HEK293T (cell line): ENCODE measurements around the gene REV1.
"Not testable (repeated sequence)": the region's sequence is repeated elsewhere in the genome, so short reads cannot be mapped to it uniquely, and the experiment has no call there.

ENCODE experiments used
- ARNT ChIP-seq: fragments of 450-650 bp; IDR thresholded peaks from 2 replicates; pipeline ENCODE4 v1.6.1; 2017; ENCODE audit warnings: mild to moderate bottlenecking
- BHLHE40 ChIP-seq: fragments of 450-650 bp; IDR thresholded peaks from 2 replicates; pipeline ENCODE4 v1.6.1; 2016; ENCODE audit warnings: mild to moderate bottlenecking, moderate library complexity, borderline replicate concordance
- FOXA1 ChIP-seq: fragments of 450-650 bp; IDR thresholded peaks from 2 replicates; pipeline ENCODE4 v1.6.1; 2016; ENCODE audit warnings: mild to moderate bottlenecking
- FOXK2 ChIP-seq: fragments of 450-650 bp; IDR thresholded peaks from 2 replicates; pipeline ENCODE4 v1.6.1; 2016; ENCODE audit warnings: mild to moderate bottlenecking
- FOXM1 ChIP-seq: fragments of 450-650 bp; IDR thresholded peaks from 2 replicates; pipeline ENCODE4 v1.6.1; 2017; ENCODE audit warnings: mild to moderate bottlenecking, borderline replicate concordance
- L3MBTL2 ChIP-seq: fragments of 450-650 bp; conservative IDR thresholded peaks from 2 replicates; pipeline ENCODE4 v1.6.1; 2016; ENCODE audit warnings: mild to moderate bottlenecking
- SP1 ChIP-seq: fragments of 450-650 bp; IDR thresholded peaks from 2 replicates; pipeline ENCODE4 v1.6.1; 2017
- SUZ12 ChIP-seq: fragments of 450-650 bp; IDR thresholded peaks from 2 replicates; pipeline ENCODE4 v1.6.1; 2016; ENCODE audit warnings: mild to moderate bottlenecking
- TARDBP ChIP-seq: fragments of 450-650 bp; IDR thresholded peaks from 2 replicates; pipeline ENCODE4 v1.6.1; 2016
- ZNF384 ChIP-seq: fragments of 450-650 bp; IDR thresholded peaks from 2 replicates; pipeline ENCODE4 v1.6.1; 2016
- TF ChIP-seq, protein P1 (sequence below): fragments of 450-650 bp; IDR thresholded peaks from 2 replicates; pipeline ENCODE4 v1.6.1; 2016

DNA sequence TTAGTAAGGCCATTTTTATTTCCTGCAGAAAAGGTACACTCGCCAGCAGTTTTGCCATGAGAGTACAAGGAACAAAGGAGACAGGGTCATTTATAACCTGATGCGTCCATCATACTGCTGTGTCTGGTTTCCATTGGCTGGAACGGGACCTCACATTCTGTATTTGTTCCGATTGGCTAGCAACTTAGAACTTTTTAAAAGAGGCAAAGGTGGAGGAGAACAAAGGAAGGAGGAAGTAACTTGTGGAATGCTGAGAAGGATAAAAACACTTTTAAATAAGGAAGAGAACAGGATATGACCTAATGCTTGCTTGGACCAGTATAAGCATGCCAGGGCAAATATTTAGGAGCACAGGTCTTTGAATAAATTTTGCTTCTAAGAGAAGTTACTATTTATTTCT, 14.7 kb downstream of the REV1 start:
- not testable (repeated sequence) for TF ChIP-seq FOXA1, ARNT, SP1, FOXK2, FOXM1, BHLHE40, SUZ12, TARDBP, ZNF384, L3MBTL2
- TF ChIP-seq, protein P1, sequence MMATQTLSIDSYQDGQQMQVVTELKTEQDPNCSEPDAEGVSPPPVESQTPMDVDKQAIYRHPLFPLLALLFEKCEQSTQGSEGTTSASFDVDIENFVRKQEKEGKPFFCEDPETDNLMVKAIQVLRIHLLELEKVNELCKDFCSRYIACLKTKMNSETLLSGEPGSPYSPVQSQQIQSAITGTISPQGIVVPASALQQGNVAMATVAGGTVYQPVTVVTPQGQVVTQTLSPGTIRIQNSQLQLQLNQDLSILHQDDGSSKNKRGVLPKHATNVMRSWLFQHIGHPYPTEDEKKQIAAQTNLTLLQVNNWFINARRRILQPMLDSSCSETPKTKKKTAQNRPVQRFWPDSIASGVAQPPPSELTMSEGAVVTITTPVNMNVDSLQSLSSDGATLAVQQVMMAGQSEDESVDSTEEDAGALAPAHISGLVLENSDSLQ, result peak; percentile 25; the same call in 1 of the 2 replicates
